GM18507 (cell line): ENCODE data around the gene PKP4.
A peak's percentile ranks its signal among the peaks of the same experiment; 100 is the strongest.

Experiments used
- DNase-seq: peaks from one replicate; pipeline ENCODE4 v3.0.0; 2011; ENCODE audit warnings: low read depth; ENCODE audit not compliant: insufficient read length; ENCODE audit errors: extremely low spot score
- FAIRE-seq: peaks from 2 replicates; lab custom pipeline; 2011; peaks lifted over from hg19 to GRCh38; lab: Jason Lieb, UNC

PKP4 gene

DNA sequence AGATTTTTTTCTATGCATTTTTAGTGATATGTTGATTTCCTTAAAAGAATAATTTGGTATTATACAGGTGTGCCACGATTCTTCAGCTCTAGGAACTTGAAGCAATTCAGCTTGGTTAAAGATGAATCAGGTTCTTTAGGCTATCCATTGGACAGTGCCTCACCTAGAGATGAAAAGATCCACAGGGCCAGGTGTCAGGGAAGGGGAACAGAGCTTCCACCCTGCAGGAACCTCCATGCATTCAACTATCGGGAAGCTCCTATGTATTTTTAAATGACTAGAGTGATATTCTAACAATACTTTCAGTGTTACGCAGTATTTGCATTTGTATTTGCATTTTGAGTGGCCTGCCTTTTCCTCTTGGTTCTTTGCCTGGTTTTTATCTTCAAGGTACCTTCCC is 40.2 kb downstream of the PKP4 start:
- DNase-seq (no peak), FAIRE-seq (no peak)

DNA sequence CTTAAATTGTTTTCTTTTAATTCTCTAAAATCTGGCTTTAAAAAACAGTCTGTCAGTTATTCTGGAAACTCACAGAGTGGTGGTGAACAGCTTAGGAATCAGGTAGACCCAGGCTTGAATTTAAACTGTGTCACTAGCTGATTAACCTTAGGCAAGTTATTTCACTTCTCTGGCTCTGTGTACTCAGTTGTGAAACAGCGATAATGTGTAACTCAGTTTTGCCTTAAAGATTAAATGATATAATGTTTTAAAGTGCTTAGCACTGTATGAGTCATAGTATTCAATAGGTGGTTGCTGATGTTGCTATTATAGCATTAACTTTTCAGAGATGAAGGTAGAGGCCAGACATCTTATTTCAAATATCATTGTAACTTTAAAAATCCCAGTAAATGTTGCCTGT is 40.7 kb downstream of the PKP4 start:
- DNase-seq (no peak), FAIRE-seq (no peak)

DNA sequence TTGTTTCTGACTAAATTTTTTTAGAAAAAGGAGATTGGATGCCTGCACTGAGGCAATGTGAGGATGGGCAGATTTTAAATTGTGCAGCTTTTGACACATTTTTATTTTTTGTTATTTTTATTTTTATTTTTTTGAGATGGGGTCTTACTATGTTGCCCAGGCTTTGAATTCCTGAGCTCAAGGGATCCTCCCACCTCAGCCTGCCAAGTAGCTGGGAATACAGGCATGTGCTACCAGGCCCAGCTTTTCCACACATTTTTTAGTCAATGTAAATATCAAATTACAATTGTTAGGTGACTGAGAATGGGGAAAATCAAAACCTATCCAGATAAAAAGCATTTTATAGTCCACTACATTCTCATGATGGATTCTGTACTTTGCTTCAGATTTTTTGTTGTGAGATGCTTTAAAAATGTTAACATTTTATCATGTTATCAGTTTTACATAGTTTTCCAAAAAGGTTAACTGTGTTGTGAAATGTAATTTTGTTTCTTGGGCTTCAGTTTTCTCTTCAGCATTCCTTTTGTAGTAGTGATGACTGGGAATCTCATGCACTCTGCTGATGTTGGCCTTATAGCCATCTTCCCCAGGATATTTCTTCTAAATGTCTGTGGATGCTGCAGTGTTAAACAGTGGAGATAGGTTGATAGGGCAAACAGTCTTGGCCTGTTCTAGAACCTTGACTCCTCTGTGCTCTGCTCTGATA is 41.4 kb downstream of the PKP4 start:
- FAIRE-seq (no peak), DNase-seq (no peak)

DNA sequence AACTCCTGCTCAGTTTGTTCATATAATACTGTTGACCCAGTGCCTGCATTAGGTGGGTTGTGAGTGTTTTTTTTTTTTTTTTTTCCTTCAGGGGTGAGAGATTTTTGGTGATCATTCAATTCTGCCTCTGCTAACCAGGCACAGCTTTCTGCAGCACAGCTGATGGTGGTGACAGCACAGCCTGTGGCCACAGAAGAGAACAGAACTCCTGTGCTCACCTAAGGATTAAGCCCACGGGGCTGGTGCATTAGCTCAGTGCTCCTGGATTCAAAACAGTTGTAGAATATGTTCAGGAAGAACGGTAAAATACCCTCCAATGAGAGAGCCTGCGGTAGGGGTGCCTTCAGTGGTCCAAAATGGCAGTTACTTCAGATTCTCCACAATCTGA is 42.0 kb downstream of the PKP4 start:
- FAIRE-seq (no peak), DNase-seq (no peak)

DNA sequence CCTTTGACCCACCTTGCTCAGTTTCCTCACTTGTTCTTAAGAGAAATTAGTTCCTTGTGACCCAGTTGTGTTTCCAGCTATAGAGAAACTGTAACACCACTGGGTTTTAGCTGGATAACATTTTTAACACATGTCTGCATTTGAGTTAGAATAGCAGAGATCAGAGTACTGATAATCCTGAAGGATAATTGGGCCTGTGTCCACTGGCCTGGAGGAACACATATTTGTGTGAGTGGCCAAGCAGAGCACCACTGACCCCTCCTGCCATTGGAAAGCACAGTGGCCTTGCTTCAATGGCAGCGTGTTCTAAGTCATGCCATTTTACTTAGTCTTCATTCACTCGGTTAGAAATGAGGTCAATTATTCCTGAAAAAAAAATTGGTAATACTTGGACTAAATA is 42.6 kb downstream of the PKP4 start:
- DNase-seq: no peak
- no peak for FAIRE-seq

DNA sequence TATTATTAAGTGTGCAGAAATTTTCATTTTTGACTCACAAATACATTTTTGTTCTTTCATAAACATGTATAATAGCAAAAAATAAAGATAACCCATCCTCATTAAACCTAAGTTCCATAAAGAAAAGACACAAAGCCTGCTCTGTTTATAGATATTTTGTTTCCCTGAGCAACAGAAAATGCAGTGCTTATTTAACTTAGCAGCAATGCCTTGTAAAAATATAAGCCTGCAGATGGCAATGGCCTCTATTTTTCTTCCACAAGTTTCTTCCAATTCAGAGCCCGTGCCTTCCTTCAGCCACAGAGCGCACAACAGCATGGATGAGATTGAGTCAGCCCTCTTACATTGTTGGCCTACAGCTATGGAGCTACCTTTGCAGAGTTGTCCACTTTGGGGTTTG is 43.6 kb downstream of the PKP4 start:
- FAIRE-seq (no peak), DNase-seq (no peak)

DNA sequence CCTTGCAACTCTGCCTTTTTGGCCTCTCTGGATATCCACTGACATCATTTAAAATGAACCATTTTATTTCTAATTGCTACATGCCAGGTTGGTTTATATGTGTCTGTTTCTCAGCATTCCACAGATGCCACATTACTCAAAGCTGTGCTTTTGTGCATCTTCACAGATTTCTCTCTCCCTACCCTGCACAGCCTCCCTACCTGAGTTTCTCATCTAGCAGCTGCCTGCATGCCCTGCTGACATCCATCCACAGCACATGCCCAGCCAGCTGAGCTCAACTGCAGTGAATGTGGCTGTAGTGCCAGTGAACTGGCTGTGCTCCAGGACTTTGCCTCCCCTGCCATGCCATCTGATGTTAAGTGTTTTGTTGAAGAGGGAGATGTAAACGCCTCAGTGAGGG is 44.5 kb downstream of the PKP4 start:
- FAIRE-seq: no peak
- DNase-seq: no peak

DNA sequence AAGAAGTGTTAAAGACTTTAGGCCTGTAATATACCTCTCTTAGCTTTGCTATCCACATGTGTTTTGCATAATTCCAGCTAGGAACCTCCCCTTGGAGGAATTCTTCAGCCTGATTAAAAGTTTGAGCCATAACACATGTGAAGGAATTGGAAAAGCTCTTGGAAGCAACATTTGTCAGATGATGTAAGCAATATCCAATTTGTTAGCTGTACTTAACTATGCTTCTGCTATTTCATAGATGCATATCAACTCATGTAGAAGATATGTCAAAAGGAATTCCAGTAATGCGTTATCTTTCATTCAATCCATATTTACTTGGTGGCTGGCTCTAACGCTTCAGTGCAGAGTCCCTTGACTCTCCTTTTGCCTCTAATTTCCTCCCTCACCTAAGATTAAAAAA is 46.2 kb downstream of the PKP4 start:
- no peak for FAIRE-seq
- no peak for DNase-seq

DNA sequence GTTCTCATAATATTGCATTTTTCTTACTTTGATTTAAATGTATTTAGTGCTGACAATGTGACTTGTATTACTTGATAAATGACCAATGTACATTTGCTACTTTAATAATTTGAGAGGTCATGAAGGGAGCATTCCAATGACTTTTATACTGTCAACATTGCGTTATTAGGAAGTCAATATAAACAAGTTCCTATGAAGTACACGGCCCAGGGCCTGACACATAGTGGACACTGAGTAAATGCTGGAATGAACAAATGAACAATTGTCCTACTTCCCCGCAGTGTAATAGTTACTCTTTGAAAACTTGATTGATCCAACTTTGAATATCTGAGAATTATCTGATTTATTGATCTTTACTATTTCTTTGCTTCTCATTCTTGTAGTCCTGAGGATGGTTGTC is 47.3 kb downstream of the PKP4 start:
- no peak for DNase-seq
- no peak for FAIRE-seq

DNA sequence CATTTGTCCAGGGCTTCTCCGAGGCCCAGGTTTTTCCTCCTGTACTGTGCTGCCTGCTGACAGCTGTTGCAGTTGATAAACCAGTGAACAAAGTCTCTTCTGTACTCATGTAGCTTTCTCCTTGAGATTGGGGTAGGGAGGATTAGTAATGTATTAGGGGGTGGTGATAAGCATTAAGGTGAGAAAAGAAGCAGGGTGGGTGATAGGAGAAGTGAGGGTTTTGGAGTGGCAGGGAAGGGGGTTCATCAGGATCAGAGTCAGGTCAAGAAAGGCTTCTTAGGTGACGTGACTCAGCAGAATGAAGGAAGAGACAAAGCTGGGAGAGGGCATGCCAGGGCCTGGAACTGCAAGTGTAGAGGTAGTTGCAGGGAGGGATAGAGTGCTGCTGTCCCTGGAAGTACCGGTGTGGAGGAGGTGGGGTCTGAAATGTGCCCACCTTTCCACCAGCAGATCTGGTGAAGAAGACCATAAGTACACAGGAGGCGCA is 48.7 kb downstream of the PKP4 start:
- DNase-seq: no peak

DNA sequence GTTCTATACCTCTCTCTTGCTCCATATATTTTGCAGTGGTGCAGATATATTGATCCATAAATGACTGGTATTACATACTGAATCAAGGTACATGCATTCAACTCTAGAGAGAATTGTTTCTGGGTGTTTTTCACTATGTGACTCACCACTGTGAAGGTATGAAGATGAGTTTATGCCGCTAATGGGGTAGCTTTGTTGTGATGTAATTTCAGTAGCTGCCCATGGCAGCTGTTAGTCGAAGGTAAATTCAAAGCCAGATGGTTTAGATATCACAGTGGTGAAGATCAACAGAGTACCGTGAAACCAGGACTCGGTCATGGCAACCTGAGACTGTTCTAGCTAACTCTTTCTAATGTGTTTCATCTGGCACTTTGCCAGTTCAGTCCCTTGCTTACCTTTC is 50.4 kb downstream of the PKP4 start:
- DNase-seq: no peak
- FAIRE-seq: peak; percentile 12

More for the DNA sequence above, 48.7 kb downstream of the PKP4 start:
- FAIRE-seq: no peak

DNA sequence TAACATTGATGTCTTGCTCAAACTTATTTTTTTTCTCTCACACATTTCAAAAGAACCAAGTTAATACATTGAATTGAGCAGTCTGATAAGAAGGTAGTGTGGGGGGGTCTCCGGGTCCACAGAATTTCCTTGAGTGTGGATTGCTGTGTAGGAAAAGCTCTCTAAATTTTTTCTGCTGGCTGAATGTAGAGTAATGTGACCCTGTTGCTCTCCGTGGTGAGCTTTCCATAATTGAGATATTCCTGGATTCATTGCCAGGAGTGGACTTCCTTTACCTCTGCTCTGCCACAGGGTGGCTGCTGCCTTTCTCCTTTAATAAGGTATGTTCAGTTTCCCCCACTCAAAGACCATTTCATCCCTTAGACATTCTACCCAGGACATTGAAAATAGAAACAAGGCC is 50.9 kb downstream of the PKP4 start:
- FAIRE-seq (no peak), DNase-seq (no peak)

DNA sequence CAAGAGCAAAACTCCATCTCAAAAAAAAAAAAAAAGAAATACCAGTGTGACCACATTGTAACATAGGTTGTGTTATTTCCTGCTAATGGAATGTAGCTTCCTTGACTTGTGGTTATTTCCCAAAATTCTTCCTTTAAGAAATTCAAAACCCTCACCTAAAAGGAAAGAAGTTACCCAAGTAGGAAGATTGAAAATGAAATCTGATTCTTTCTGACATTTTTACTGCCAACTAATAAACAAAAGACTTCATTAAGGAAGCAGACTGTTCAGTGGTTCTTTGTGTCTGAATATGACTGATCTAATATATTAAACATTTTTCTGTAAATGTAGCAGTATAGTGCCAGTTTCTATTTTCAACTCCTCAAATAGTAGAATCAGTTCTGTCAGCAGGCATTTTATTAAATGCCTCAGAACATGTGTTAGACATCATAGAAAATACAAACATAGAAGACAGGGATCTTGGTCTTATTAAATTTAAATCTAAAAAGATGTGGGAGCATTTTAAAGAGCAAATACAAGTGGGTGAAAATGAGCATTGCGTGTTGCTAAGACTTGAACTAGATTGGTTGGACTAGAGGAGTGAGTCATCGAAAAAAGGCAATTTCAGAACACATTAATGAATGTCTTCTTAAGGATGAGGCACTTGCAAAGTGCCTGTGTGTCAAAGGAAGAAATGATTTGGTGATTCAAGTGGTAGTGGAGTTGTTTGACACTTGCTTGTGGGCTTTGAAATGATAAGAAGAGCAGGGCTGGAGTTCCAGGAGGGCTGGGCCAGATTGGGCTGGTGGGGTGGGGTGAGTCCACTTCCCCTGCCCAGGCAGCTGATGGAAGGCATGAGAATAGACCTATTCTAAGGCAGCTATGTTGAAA is 53.4 kb downstream of the PKP4 start:
- no peak for FAIRE-seq
- no peak for DNase-seq

DNA sequence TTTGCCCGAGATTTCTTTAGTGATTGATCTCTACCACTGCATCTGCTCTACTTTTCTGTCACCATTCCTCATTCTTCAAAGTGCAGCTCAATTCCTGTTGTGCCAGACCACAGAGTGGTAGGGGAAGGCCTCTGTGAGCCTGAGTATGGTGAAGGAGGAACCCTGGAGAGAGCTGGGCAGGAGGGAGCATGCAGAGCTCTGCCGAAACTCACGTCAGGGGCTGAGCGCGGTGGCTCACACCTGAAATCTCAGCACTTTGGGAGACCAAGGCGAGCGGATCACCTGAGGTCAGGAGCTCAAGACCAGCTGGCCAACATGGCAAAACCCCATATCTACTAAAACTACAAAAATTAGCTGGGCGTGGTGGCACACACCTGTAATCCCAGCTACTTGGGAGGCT is 54.1 kb downstream of the PKP4 start:
- FAIRE-seq (no peak), DNase-seq (no peak)

DNA sequence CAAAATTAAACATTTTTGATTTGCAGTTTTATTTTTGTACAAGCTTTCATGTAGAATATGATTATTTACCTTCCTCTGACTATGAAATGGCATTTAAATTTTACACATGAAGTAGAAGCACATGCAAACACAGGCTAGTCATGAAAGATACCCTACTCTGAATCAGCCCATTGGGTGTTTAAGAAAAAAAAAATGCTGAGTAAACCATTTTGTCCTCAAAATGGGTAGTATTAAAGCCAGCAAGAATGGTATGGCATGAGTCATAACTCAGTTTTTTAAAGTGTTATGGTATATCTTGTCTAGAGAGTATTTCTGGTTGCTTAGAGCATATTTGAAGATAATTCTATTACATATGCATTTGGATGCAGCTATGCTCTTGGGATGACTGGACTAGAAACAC is 55.0 kb downstream of the PKP4 start:
- DNase-seq: no peak
- FAIRE-seq: no peak

DNA sequence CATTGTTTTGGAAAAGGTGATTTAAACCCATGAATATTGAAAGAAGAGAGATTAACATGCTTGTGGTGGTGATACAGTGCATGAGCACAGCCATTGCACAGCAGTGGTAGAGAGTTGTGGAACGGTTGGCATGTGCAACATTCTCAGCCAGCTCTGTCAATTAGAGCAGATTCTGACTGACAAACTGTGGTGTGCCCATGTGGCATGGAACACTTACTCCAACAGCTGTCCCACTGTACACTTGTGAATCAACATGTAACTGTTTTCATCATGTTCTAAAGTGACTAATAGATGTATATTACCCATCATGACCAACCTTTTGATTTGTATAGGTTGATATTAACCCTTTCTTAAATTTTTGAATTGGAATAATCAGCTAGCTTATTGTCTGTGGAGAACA is 55.6 kb downstream of the PKP4 start:
- FAIRE-seq: no peak

DNA sequence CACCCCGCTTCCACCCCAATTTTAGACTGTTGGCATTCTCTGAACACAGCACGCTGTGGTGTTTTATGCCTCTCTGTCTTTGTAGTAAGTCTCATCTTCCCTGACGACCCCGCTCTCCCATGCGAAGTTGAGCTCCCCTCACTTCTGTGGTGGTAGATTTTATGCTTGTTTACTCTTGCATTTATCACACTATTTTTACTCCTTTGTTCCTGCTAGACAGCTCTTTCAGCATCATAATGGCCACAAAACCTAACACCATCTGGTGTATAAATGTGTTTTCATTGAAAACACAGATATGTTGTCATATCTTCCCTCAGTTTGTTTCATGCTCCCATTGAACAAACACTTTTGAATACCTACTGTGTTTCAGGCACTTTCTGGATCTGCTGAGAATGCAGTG is 57.1 kb downstream of the PKP4 start:
- FAIRE-seq (no peak), DNase-seq (no peak)

More for the DNA sequence above, 55.6 kb downstream of the PKP4 start:
- no peak for DNase-seq

DNA sequence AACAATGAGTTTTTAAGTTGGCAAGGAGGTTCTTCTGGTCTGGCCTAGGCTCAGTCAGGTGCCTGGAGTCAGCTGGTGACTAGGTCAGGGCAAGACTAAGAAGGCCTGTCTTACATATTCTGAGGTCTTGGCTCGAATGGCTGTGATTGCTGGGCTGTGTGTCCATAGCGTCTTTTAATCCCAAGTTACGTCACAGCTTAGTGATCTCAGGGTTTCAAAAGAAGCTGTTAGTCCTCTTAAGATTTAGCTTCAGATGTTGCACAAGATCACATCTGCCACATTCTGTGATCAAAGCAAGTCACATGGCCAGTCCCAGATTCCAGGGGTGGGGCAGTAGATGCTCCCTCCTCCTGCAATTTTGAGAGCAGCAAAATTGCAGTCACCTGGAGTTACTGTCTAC is 61.3 kb downstream of the PKP4 start:
- DNase-seq (no peak), FAIRE-seq (no peak)

DNA sequence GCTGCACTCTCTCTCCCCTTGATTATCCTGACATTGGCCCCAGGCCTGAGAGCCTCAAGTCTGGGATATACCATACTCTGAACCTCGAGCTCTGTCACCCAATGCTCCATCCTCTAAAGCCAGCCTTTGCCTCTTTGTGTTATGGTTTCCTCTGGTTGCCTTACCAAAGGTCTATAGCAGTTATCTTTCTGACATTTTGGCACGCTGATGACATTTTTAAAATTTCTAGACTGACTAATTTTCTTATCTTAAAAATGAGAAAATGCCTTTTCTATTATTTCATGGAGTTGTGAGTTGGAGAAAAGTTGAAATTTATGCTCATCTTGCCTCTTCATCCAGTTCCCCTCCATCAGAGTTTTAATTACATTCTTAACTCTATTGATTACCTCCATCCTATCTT is 62.7 kb downstream of the PKP4 start:
- FAIRE-seq (no peak), DNase-seq (no peak)

DNA sequence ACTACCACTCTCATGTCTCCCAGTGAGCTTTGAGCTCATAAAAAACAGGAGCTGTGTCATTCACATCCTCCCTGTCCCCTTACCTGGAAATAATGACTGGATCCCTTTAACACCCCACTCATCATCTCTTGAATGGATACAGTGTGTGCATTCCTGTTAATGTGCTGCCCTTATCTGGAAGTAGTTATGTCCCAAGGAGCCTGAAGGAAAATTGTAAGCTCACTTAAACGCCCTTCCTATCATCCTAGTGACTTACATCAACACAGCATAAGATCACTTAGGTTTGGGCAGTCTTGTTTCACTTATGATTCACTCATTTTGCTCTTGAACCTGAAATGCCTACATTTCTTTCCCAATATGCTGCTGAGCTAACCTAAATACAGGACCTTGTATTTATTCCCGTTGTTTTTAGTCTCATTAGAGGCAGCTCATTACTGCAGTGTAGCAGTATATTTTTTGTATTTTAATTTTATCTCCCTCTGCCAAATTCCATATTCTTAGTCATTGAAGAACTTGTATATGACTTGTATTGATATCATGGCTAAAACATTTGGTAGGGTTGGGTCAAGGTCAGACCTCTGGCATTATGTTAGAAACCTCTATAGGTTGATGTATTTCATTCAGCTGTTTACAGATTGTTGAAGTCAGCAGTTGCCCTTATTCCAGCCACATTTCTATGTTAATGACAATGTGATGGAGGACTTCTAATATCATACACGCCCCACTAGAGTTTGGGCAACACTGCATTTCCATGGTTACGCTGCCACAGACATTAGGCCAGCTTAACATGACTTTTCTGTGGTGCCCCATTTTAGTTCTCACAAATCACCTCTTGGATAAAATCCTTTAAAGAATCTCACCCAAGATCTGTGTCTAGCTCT is 72.9 kb downstream of the PKP4 start:
- FAIRE-seq: no peak
- no peak for DNase-seq
